ENCODE data around the gene SFXN1. TPM values are rescaled to one million over a fixed set of nuclear protein-coding genes. Genes with fewer than 3 reads are reported as not detected.
A peak's percentile ranks its signal among the peaks of the same experiment; 100 is the strongest.

The SFXN1 gene
- total and polyA plus RNA-seq, 2 of the 4 experiments (the other 2 are of a cell fraction) = 131 to 410 TPM

- no peak overlapping the region for H3K23ac ChIP-seq (ENCODE audit: low read depth, low read length)
- no peak overlapping the region for H3K9ac ChIP-seq (ENCODE audit: low read depth, low read length)
- H3K56ac ChIP-seq (ENCODE audit: extremely low read depth, insufficient read depth, low read length) = no peak overlapping the region
- no peaks in the 10 kb centered on the region for H3K9me3 ChIP-seq (ENCODE audit: control insufficient read depth, insufficient read depth, low read length)
- no peaks in the 10 kb centered on the region for H3K9me1 ChIP-seq (ENCODE audit: insufficient read depth, low read length)
- H2AK9ac ChIP-seq (replicated peaks; ENCODE audit: low read depth, low read length, poor library complexity) = peak overlapping the region; percentile 46
- H3K27me3 ChIP-seq (ENCODE audit: control insufficient read depth, insufficient read depth, low read length) = peaks cover 8% of the 10 kb centered on the region; the same call in 1 of the 2 replicates
- H2BK15ac ChIP-seq (ENCODE audit: low read depth, low read length) = no peak overlapping the region
- no peak overlapping the region for H3K4me2 ChIP-seq (ENCODE audit: low read depth, low read length)
- no peak overlapping the region for H4K5ac ChIP-seq (ENCODE audit: low read depth, low read length)
- H4K8ac ChIP-seq (ENCODE audit: low read depth in 2 of 2, low read length in 2 of 2) = no peak overlapping the region
- ChIA-PET CTCF (no interaction called here), POLR2A (ENCODE audit: unreplicated experiment) (no interaction called here)
- dilution Hi-C loops (cut with HindIII; ENCODE audit: low sequenced_read_pairs, unreplicated experiment) (no loop called here), in situ Hi-C loops (cut with MboI; ENCODE audit: low sequenced_read_pairs) (no loop called here), intact Hi-C loops (cut with micrococcal nuclease) (no loop called here)
- TF ChIP-seq SMC3 (IDR thresholded peaks at IDR 0.05; ENCODE audit: low read depth, low read length) = no peak
- no peak for TF ChIP-seq CHD1 (IDR thresholded peaks at IDR 0.05; ENCODE audit: low read depth, low read length)
- TF ChIP-seq POLR2A (IDR thresholded peaks at IDR 0.05; ENCODE audit: low read depth, low read length) = no peak
- TF ChIP-seq RFX5 (IDR thresholded peaks at IDR 0.05; ENCODE audit: low read depth, low read length) = no peak
- no peak for TF ChIP-seq CEBPB (IDR thresholded peaks at IDR 0.05; ENCODE audit: low read depth, low read length)
- no peak for TF ChIP-seq NFE2L2 (IDR thresholded peaks at IDR 0.05; ENCODE audit: low read depth, low read length)
- TF ChIP-seq FOS (IDR thresholded peaks at IDR 0.05; ENCODE audit: low read depth, low read length) = no peak
- no peaks in the 10 kb centered on the region for H3K4me1 ChIP-seq (ENCODE audit: control insufficient read depth, insufficient read depth, low read length)
- DNase-seq = no peak
- no TSS peak for BruUV-seq (replicated peaks)
- no peak overlapping the region for H3K14ac ChIP-seq (replicated peaks; ENCODE audit: low read depth, low read length)
- no peak overlapping the region for H2BK20ac ChIP-seq (ENCODE audit: low read depth, low read length)
- H3K18ac ChIP-seq (ENCODE audit: low read depth, low read length) = no peak overlapping the region
- H3K4ac ChIP-seq (ENCODE audit: low read depth, low read length) = no peak overlapping the region
- no peak overlapping the region for H3K4me3 ChIP-seq (ENCODE audit: insufficient read depth, low read depth, low read length)
- H4K20me1 ChIP-seq (ENCODE audit: insufficient read depth, low read length) = no peaks in the 10 kb centered on the region
- no peak for ATAC-seq (ENCODE audit: low read depth)
- 95% methylated on average over 6 of the region's 13 CpGs; no CpG with 5 or more reads in 1 of the 2 experiments for WGBS, 2 experiments (ENCODE audit: extremely low coverage in 2 of 2, insufficient read length in 1 of 2)
- no peak overlapping the region for H2AK5ac ChIP-seq (ENCODE audit: low read depth, low read length)
- H3K36me3 ChIP-seq (ENCODE audit: control insufficient read depth, insufficient read depth, low read length) = no peaks in the 10 kb centered on the region
- no peak overlapping the region for H2BK5ac ChIP-seq (ENCODE audit: low read depth, low read length, poor library complexity, severe bottlenecking)
- H2BK120ac ChIP-seq (ENCODE audit: low read depth, low read length) = no peak overlapping the region
- no peaks in the 10 kb centered on the region for H3K79me1 ChIP-seq (ENCODE audit: low read depth in 1 of 2, low read length in 2 of 2)
- no peak overlapping the region for H2AFZ ChIP-seq (replicated peaks; ENCODE audit: low read length, poor library complexity)
- no peak overlapping the region for H4K91ac ChIP-seq (ENCODE audit: insufficient read depth, low read depth, low read length)
- no peak overlapping the region for H3K27ac ChIP-seq (ENCODE audit: insufficient read depth, low read length)
Measured at GRCh38 chr5:175461370-175461769, 17.0 kb upstream of the SFXN1 start.
